ENCODE data around the gene PHYKPL. TPM values are rescaled to one million over a fixed set of nuclear protein-coding genes. Genes with fewer than 3 reads are reported as not detected.

PHYKPL gene
- total and polyA plus RNA-seq, 7 donors = 26.0 to 121 (median 47.6) TPM

DNA sequence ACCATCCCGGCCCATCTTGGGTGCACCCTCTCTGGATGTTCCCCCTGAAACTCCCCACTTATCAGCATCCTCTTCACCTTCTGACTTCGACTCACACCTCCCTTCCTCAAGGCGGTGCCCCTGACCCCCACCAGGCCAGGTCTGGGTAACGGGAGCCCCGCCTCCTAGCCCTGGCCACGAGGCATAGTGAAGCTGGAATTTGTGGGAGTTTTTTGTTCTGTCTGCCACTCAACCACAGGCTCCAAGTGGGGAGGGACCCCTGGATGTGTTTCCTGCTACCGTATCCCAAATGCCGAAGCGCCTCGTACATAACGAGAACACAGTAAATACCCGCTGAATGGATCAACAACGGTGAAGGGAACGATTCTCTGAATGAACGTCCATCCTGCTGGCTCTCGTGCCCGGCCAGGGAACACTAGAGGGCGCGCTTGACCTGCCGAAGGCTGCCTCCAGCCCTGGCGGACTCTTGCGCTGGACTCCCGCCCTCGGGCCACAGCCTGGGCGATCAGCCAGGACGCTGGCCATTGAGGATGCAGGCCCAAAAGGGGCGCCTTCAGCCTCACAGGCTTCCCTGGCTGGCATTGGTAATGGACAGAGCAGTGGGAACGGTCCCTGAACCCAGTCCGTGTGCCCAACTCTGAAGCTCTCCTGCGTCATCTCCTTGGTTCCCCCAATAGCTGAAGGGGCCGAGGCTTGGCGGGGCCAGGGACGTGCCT, 47.3 kb upstream of the PHYKPL start:
- peaks cover 0 to 27% (median 0%) of the 10 kb centered on the region in 3 donors for H3K27me3 ChIP-seq
- WGBS, 2 donors = 18 to 22% methylated on average over 33 of the region's 33 CpGs
- TF ChIP-seq, protein P1, sequence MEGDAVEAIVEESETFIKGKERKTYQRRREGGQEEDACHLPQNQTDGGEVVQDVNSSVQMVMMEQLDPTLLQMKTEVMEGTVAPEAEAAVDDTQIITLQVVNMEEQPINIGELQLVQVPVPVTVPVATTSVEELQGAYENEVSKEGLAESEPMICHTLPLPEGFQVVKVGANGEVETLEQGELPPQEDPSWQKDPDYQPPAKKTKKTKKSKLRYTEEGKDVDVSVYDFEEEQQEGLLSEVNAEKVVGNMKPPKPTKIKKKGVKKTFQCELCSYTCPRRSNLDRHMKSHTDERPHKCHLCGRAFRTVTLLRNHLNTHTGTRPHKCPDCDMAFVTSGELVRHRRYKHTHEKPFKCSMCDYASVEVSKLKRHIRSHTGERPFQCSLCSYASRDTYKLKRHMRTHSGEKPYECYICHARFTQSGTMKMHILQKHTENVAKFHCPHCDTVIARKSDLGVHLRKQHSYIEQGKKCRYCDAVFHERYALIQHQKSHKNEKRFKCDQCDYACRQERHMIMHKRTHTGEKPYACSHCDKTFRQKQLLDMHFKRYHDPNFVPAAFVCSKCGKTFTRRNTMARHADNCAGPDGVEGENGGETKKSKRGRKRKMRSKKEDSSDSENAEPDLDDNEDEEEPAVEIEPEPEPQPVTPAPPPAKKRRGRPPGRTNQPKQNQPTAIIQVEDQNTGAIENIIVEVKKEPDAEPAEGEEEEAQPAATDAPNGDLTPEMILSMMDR (IDR thresholded peaks at IDR 0.05) = peak; percentile 70 to 87 (median 84)
- TF ChIP-seq POLR2AphosphoS5 (IDR thresholded peaks at IDR 0.05) (peak in 1 of 4 donors; percentile 48), POLR2A (IDR thresholded peaks at IDR 0.05) (no peak), EP300 (IDR thresholded peaks at IDR 0.05) (no peak)
- H3K4me1 ChIP-seq = peaks cover 0 to 9% (median 7%) of the 10 kb centered on the region in 4 donors
- peaks cover 0 to 7% (median 2%) of the 10 kb centered on the region in 4 donors for H3K9me3 ChIP-seq
- no peak overlapping the region for H3K4me3 ChIP-seq
- peak; percentile 91 for DNase-seq
- H3K36me3 ChIP-seq = no peaks in the 10 kb centered on the region
- intact Hi-C loops (cut with DNase I) = loop anchor here (1.0 to 10.0 kb wide), 3 partner anchors 175 to 310 kb away; partner anchors contain the start of gene COL23A1
- no peak overlapping the region for H3K27ac ChIP-seq

DNA sequence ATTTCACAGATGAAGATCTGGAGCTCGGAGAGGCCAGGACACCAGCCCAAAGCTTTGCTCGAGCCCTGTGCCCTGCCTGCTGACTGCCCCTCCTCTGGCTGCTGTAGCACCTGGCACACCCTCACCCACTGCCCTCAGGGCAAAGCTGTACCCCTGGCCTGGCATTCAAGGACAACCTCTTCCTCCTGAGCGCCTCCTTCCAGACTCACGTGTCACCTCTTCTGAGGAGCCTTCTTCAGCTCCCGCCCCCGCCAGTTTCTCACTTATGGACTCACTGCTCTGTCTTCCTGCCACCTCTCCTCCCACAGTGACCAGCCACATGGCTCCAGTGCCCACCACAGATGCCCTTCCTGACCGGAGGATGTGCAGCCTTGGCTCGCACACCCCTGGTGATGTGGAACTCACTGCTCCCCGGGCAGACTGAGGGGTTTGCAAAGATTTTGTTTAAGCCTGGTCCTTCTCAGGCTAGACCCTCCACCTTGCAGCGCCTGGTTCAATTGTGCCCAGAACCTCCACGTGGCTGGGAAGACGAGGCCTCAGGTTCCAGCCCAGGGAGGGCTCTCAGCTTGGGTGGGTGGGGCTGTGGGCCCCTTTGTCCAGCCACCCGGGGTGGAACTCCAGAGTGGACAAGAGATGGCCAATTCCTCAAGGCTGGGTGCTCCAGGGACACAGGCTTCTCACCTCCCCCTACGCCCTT, 46.6 kb upstream of the PHYKPL start:
- no peak overlapping the region for H3K4me3 ChIP-seq
- peaks cover 0 to 5% (median 2%) of the 10 kb centered on the region in 4 donors for H3K9me3 ChIP-seq
- H3K27me3 ChIP-seq = peaks cover 0 to 27% (median 0%) of the 10 kb centered on the region in 3 donors
- H3K36me3 ChIP-seq = no peaks in the 10 kb centered on the region
- H3K4me1 ChIP-seq = peaks cover 0 to 9% (median 7%) of the 10 kb centered on the region in 4 donors
- TF ChIP-seq, protein P1 (IDR thresholded peaks at IDR 0.05) = no peak
- TF ChIP-seq POLR2A (IDR thresholded peaks at IDR 0.05) = no peak
- no peak for TF ChIP-seq EP300 (IDR thresholded peaks at IDR 0.05)
- no peak for TF ChIP-seq POLR2AphosphoS5 (IDR thresholded peaks at IDR 0.05)
- H3K27ac ChIP-seq = no peak overlapping the region
- intact Hi-C loops (cut with DNase I) = no loop called here
- WGBS, 2 donors = 70 to 86% methylated on average over 14 of the region's 14 CpGs
- peak; percentile 59 for DNase-seq

GRCh38 chr5:178278358-178279023, 45.9 kb upstream of the PHYKPL start:
- intact Hi-C loops (cut with DNase I) = no loop called here
- Histone ChIP-seq H3K27ac (no peak overlapping the region), H3K9me3 (no peaks in the 10 kb centered on the region), H3K4me1 (peaks cover 0 to 9% (median 7%) of the 10 kb centered on the region in 4 donors), H3K4me3 (no peak overlapping the region), H3K27me3 (peaks cover 0 to 27% (median 0%) of the 10 kb centered on the region in 3 donors), H3K36me3 (no peaks in the 10 kb centered on the region)
- 79 to 82% methylated on average over 18 of the region's 18 CpGs for WGBS, 2 donors
- DNase-seq = peak; percentile 57
- TF ChIP-seq POLR2A (IDR thresholded peaks at IDR 0.05) = no peak
- no peak for TF ChIP-seq EP300 (IDR thresholded peaks at IDR 0.05)
- no peak for TF ChIP-seq POLR2AphosphoS5 (IDR thresholded peaks at IDR 0.05)
- TF ChIP-seq, protein P1 (IDR thresholded peaks at IDR 0.05) = no peak

DNA sequence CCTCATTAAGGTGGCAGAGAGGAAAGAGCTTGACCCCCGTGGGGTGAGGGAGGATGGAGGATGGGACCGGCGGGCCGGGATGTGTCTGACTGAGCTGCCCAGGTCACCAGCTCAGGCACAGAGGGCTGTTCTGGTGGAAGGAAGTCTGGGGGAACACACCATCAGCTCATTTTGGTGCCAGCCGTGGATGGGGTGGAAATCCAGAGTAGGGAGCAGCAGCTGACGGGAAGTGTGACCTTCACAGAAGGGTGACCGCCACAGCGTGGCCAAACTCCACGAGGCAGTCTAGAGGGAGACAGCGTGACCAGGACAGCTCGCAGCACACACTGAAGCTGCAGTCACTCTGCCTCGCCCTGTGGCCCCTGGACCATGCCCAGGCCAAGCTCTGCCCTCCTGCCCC, 45.3 kb upstream of the PHYKPL start:
- TF ChIP-seq, protein P1 (IDR thresholded peaks at IDR 0.05) = no peak
- TF ChIP-seq POLR2A (IDR thresholded peaks at IDR 0.05) (no peak), EP300 (IDR thresholded peaks at IDR 0.05) (no peak), POLR2AphosphoS5 (IDR thresholded peaks at IDR 0.05) (no peak)
- Histone ChIP-seq H3K27ac (no peak overlapping the region), H3K9me3 (no peaks in the 10 kb centered on the region), H3K36me3 (no peaks in the 10 kb centered on the region), H3K4me3 (no peak overlapping the region), H3K4me1 (peaks cover 0 to 9% (median 7%) of the 10 kb centered on the region in 4 donors), H3K27me3 (peaks cover 0 to 27% (median 0%) of the 10 kb centered on the region in 3 donors)
- 46 to 68% methylated on average over 12 of the region's 12 CpGs for WGBS, 2 donors
- intact Hi-C loops (cut with DNase I) = no loop called here
- peak; percentile 55 for DNase-seq
